CD14-positive monocyte (primary cell): ENCODE data around the gene CACNA2D1. TPM values are rescaled to one million over a fixed set of nuclear protein-coding genes. Genes with fewer than 3 reads are reported as not detected.

Source experiments
- DNase-seq, 3 donors: peaks; one replicate each; pipeline ENCODE4 v3.0.0-alpha.2; 2011 to 2022
- H2AFZ ChIP-seq: 2 replicates; pipeline ENCODE4 v1.6.0; 2012; ENCODE audit warnings: mild to moderate bottlenecking, low read depth, low read length, inconsistent platforms; ENCODE audit not compliant: insufficient read depth, poor library complexity, severe bottlenecking
- H3K27ac ChIP-seq, 2 donors: 1 replicate in 1 of 2; 2 replicates in 1 of 2; pipeline ENCODE4 v1.5.1; 2012 to 2013; ENCODE audit warnings: low read length in 2 of 2, control low read depth in 1 of 2, inconsistent platforms in 1 of 2, low read depth in 1 of 2, mild to moderate bottlenecking in 1 of 2
- H3K27me3 ChIP-seq, 2 donors: one replicate each; pipeline versions ENCODE4 v1.6.0 to v1.6.1; 2011 to 2013; ENCODE audit warnings: low read length in 2 of 2; ENCODE audit not compliant: control insufficient read depth in 2 of 2, insufficient read depth in 2 of 2
- H3K36me3 ChIP-seq, 2 donors: replicated peaks in 1 of 2; 1 replicate in 1 of 2; 2 replicates in 1 of 2; pipeline versions ENCODE4 v1.5.1 to v1.6.1; 2012 to 2013; ENCODE audit warnings: low read length in 2 of 2, control low read depth in 1 of 2, inconsistent platforms in 1 of 2, mild to moderate bottlenecking in 1 of 2; ENCODE audit not compliant: insufficient read depth in 2 of 2, control insufficient read depth in 1 of 2
- H3K4me1 ChIP-seq, 2 donors: 1 replicate in 1 of 2; 2 replicates in 1 of 2; pipeline versions ENCODE4 v1.5.1 to v1.6.1; 2012 to 2013; ENCODE audit warnings: low read length in 2 of 2, control low read depth in 1 of 2, inconsistent platforms in 1 of 2, mild to moderate bottlenecking in 1 of 2, moderate library complexity in 1 of 2; ENCODE audit not compliant: insufficient read depth in 2 of 2, control insufficient read depth in 1 of 2
- H3K4me2 ChIP-seq: replicated peaks from 2 replicates; pipeline ENCODE3; 2012; ENCODE audit warnings: low read length, moderate library complexity, mild to moderate bottlenecking; ENCODE audit not compliant: poor library complexity, severe bottlenecking; ENCODE audit errors: extremely low read depth
- H3K4me3 ChIP-seq, 3 experiments: fragments of 200-600 bp in 1 of 3; sonication (generic) in 1 of 3; replicated peaks in 1 of 3; 1 replicate in 2 of 3; 2 replicates in 1 of 3; pipeline ENCODE4 v1.5.1; 2011 to 2013; ENCODE audit warnings: low read length in 3 of 3, mild to moderate bottlenecking in 3 of 3, control low read depth in 2 of 3, low read depth in 2 of 3, inconsistent platforms in 1 of 3, moderate library complexity in 1 of 3
- H3K79me2 ChIP-seq: 2 replicates; pipeline ENCODE4 v1.6.0; 2012; ENCODE audit warnings: mild to moderate bottlenecking, control low read depth, inconsistent platforms, low read length, moderate library complexity; ENCODE audit not compliant: insufficient read depth
- H3K9ac ChIP-seq: 2 replicates; pipeline ENCODE4 v1.6.0; 2017; ENCODE audit warnings: low read length, mild to moderate bottlenecking; ENCODE audit not compliant: insufficient read depth, poor library complexity, severe bottlenecking
- H3K9me3 ChIP-seq, 2 donors: replicated peaks in 1 of 2; 1 replicate in 1 of 2; 2 replicates in 1 of 2; pipeline versions ENCODE4 v1.5.1 to v1.6.1; 2012 to 2013; ENCODE audit warnings: low read length in 2 of 2, control low read depth in 1 of 2; ENCODE audit not compliant: control insufficient read depth in 1 of 2, insufficient read depth in 1 of 2
- H4K20me1 ChIP-seq: 2 replicates; pipeline ENCODE4 v1.6.0; 2012; ENCODE audit warnings: mild to moderate bottlenecking, low read length, control low read depth, moderate library complexity; ENCODE audit not compliant: insufficient read depth
- H3K27ac Mint-ChIP-seq, 7 donors: one replicate each; pipeline ENCODE4 v1.8.0; 2020; ENCODE audit warnings: mild to moderate bottlenecking in 7 of 7, mixed read lengths in 7 of 7, moderate library complexity in 6 of 7, inconsistent platforms in 2 of 7
- H3K27me3 Mint-ChIP-seq, 3 donors: one replicate each; pipeline ENCODE4 v1.8.0; 2021 to 2022; ENCODE audit warnings: low read depth in 3 of 3, mild to moderate bottlenecking in 3 of 3, mixed read lengths in 3 of 3, moderate library complexity in 3 of 3, inconsistent platforms in 1 of 3
- H3K36me3 Mint-ChIP-seq, 2 donors: one replicate each; pipeline ENCODE4 v1.8.0; 2020; ENCODE audit warnings: mixed read lengths in 2 of 2, inconsistent platforms in 1 of 2, mild to moderate bottlenecking in 1 of 2
- H3K4me1 Mint-ChIP-seq: one replicate; pipeline ENCODE4 v1.8.0; 2020; ENCODE audit warnings: mild to moderate bottlenecking, mixed read lengths
- H3K4me3 Mint-ChIP-seq, 2 donors: one replicate each; pipeline ENCODE4 v1.8.0; 2020; ENCODE audit warnings: mild to moderate bottlenecking in 2 of 2, mixed read lengths in 2 of 2, moderate library complexity in 1 of 2
- H3K9me3 Mint-ChIP-seq, 7 donors: one replicate each; pipeline ENCODE4 v1.8.0; 2020 to 2022; ENCODE audit warnings: mixed read lengths in 7 of 7, mild to moderate bottlenecking in 6 of 7, moderate library complexity in 6 of 7, inconsistent platforms in 2 of 7
- WGBS: methylation state at CpG from one replicate; pipeline ENCODE4 v1.1.5; 2013; ENCODE audit warnings: missing lambda C conversion rate; ENCODE audit not compliant: insufficient coverage; 5-methylcytosine and 5-hydroxymethylcytosine counted together
- intact Hi-C, 2 donors: fragments of 100-400 bp; cut with micrococcal nuclease; formaldehyde crosslinking; loops; one replicate each; pipeline versions ENCODE4 v1.15.0 to v1.15.1; 2023
- polyA plus RNA-seq, 3 donors: library from polyadenylated mRNA; depleted of rRNA in 1 of 3; unstranded in 2 of 3; stranded (reverse) in 1 of 3; fragments of 300-500 nt in 2 of 3; fragments of >200 nt in 1 of 3; fragmentation: Illumina TruSeq in 2 of 3; gene quantifications; 1 replicate in 2 of 3; 2 replicates in 1 of 3; pipeline ENCODE4 v1.2.3, GENCODE V29; 2012 to 2021
- TF ChIP-seq, protein P1 (sequence below): fragments of 200-600 bp; IDR thresholded peaks from one replicate; pipeline ENCODE4 v1.8.0; 2022; ENCODE audit warnings: antibody characterized with exemption, mild to moderate bottlenecking

Gene CACNA2D1
- polyA plus RNA-seq, 3 donors = 0.02 TPM; not detected in 2

DNA sequence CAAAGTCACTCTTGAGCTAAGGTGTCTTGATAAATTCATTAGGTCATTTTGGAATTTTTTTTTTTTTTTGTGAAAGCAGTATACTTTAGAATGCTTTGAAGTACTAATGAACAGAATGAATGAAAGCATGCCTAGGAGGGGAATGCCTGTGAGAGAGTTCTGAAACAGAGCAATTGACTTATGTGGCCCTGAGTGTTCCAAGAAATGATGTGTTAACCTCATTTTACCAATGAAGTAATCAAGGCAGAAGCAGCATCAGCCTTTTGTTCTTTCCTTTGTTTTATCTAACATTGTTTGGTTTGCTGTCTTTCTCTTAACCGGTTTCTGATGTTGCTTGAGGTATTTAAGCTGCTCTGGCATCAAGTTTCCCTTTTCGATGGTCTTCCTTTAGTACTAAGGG lies 519.1 kb downstream of the CACNA2D1 start:
- no peak for DNase-seq
- no peaks in the 10 kb centered on the region for H3K36me3 ChIP-seq
- TF ChIP-seq, protein P1, sequence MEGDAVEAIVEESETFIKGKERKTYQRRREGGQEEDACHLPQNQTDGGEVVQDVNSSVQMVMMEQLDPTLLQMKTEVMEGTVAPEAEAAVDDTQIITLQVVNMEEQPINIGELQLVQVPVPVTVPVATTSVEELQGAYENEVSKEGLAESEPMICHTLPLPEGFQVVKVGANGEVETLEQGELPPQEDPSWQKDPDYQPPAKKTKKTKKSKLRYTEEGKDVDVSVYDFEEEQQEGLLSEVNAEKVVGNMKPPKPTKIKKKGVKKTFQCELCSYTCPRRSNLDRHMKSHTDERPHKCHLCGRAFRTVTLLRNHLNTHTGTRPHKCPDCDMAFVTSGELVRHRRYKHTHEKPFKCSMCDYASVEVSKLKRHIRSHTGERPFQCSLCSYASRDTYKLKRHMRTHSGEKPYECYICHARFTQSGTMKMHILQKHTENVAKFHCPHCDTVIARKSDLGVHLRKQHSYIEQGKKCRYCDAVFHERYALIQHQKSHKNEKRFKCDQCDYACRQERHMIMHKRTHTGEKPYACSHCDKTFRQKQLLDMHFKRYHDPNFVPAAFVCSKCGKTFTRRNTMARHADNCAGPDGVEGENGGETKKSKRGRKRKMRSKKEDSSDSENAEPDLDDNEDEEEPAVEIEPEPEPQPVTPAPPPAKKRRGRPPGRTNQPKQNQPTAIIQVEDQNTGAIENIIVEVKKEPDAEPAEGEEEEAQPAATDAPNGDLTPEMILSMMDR = no peak
- Mint-ChIP-seq H3K9me3 (peaks cover 8 to 14% (median 8%) of the 10 kb centered on the region in 7 donors), H3K4me3 (no peak overlapping the region), H3K27ac (no peak overlapping the region), H3K36me3 (peaks cover 0 to 1% of the 10 kb centered on the region in 2 donors), H3K4me1 (peaks cover 3% of the 10 kb centered on the region), H3K27me3 (no peaks in the 10 kb centered on the region)
- no peak overlapping the region for H2AFZ ChIP-seq
- H3K27me3 ChIP-seq = no peaks in the 10 kb centered on the region
- no peak overlapping the region for H3K9ac ChIP-seq
- intact Hi-C loops = no loop called here
- H3K9me3 ChIP-seq = peaks cover 13 to 15% of the 10 kb centered on the region in 2 donors
- no peak overlapping the region for H3K4me2 ChIP-seq
- H3K79me2 ChIP-seq = no peaks in the 10 kb centered on the region
- H3K4me3 ChIP-seq = no peak overlapping the region
- H4K20me1 ChIP-seq = no peaks in the 10 kb centered on the region
- no CpG with 5 or more reads among the region's 2 CpGs for WGBS
- H3K4me1 ChIP-seq = no peaks in the 10 kb centered on the region
- no peak overlapping the region for H3K27ac ChIP-seq

DNA sequence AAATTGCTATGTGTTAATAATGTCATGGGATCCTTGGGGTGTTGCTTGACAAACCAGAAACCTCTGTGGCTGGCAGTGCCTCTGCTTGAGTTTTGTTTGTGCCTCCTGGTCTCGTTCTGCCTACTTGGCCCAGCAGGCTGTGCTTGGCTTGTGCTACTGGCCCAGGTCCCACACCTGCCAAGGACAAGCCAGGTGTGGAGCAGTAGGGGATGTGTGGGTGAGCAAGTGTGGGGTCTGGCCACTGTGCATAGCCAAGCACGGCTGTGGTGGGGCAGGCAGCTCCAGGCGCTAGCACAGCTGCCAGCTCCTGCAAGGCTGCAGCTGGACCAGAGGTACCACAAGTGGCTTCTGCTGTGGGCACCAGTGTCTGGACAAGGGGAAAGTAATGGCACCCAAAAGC lies 524.1 kb downstream of the CACNA2D1 start:
- WGBS = 93% methylated on average over 3 of the region's 3 CpGs
- Mint-ChIP-seq H3K27me3 (no peaks in the 10 kb centered on the region), H3K9me3 (peaks cover 11 to 32% (median 15%) of the 10 kb centered on the region in 7 donors)

More for the DNA sequence above, 524.1 kb downstream of the CACNA2D1 start:
- no peak for DNase-seq
- H3K27ac Mint-ChIP-seq = no peak overlapping the region
- H2AFZ ChIP-seq = no peak overlapping the region
- TF ChIP-seq, protein P1 = no peak
- no peaks in the 10 kb centered on the region for H3K36me3 ChIP-seq
- H3K9me3 ChIP-seq = peaks cover 16 to 27% of the 10 kb centered on the region in 2 donors
- no peak overlapping the region for H3K4me3 ChIP-seq
- no peak overlapping the region for H3K4me2 ChIP-seq
- H3K27ac ChIP-seq = no peak overlapping the region
- H3K4me1 Mint-ChIP-seq = no peaks in the 10 kb centered on the region
- no peaks in the 10 kb centered on the region for H3K4me1 ChIP-seq
- H3K27me3 ChIP-seq = no peaks in the 10 kb centered on the region
- no peak overlapping the region for H3K9ac ChIP-seq
- H3K4me3 Mint-ChIP-seq = no peak overlapping the region
- no peaks in the 10 kb centered on the region for H3K79me2 ChIP-seq
- H3K36me3 Mint-ChIP-seq = peaks cover 0 to 8% of the 10 kb centered on the region in 2 donors
- intact Hi-C loops = no loop called here
- H4K20me1 ChIP-seq = no peaks in the 10 kb centered on the region
